Omental fat pad (tissue), 4 donors: Measurements from ENCODE around the gene LARGE1. TPM values are rescaled to one million over a fixed set of nuclear protein-coding genes. Genes with fewer than 3 reads are reported as not detected.

Experiments used
- ATAC-seq: fragments of 150-250 bp; one replicate; pipeline ENCODE4 v1.9.1; 2016; ENCODE audit warnings: mild to moderate bottlenecking, moderate library complexity; ENCODE audit not compliant: low FRiP score
- DNase-seq: peaks from one replicate; pipeline ENCODE4 v3.0.0-alpha.2; 2019; ENCODE audit warnings: low spot score
- total RNA-seq, 4 donors: library from RNA; depleted of rRNA; stranded (reverse); fragments of >200 nt; gene quantifications; one replicate each; pipeline ENCODE4 v1.1.0, GENCODE V29; 2016
- TF ChIP-seq, protein P1 (sequence below), 3 donors: fragments of 450-650 bp; IDR thresholded peaks; one replicate each; pipeline ENCODE4 v1.5.1; 2016 to 2017; ENCODE audit warnings: antibody characterized with exemption in 3 of 3, mild to moderate bottlenecking in 3 of 3, moderate library complexity in 2 of 3

The LARGE1 gene
- total RNA-seq, 4 donors from 2014 or later, result 16.5 to 31.2 (median 22.3) TPM

- TF ChIP-seq, protein P1, sequence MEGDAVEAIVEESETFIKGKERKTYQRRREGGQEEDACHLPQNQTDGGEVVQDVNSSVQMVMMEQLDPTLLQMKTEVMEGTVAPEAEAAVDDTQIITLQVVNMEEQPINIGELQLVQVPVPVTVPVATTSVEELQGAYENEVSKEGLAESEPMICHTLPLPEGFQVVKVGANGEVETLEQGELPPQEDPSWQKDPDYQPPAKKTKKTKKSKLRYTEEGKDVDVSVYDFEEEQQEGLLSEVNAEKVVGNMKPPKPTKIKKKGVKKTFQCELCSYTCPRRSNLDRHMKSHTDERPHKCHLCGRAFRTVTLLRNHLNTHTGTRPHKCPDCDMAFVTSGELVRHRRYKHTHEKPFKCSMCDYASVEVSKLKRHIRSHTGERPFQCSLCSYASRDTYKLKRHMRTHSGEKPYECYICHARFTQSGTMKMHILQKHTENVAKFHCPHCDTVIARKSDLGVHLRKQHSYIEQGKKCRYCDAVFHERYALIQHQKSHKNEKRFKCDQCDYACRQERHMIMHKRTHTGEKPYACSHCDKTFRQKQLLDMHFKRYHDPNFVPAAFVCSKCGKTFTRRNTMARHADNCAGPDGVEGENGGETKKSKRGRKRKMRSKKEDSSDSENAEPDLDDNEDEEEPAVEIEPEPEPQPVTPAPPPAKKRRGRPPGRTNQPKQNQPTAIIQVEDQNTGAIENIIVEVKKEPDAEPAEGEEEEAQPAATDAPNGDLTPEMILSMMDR (IDR thresholded peaks at IDR 0.05), result no peak
- peak; percentile 52 for ATAC-seq
- no peak for DNase-seq
Observed at GRCh38 chr22:33853200-33854097, 66.8 kb downstream of the LARGE1 start.

DNA sequence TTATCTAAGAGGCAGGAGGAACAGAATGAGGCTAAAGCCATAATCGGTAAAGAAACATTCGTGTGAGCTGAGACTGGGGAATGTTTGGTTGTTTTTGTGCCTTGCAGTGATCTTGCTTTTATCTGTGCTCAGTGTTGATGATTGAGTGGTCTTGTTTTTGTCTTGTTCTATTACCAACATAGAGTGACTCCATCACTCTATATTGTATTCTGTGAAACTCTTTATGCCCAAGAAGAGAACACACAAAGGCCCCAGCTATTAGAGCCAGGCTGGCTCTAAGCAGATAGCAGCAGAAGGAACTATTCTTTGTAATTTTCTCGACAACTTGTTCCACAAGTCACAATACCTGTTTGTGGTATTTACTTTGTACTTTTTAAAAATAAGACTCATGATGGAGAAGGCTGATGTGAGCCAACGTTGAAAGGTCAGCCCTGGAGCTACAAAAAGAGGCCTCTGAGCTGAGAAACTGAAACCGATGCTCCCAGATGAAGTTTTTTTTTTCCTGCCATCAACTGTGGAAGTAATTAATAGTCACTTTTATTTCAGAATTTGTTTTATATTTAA is 68.4 kb downstream of the LARGE1 start:
- TF ChIP-seq, protein P1 (IDR thresholded peaks at IDR 0.05), result no peak
- DNase-seq (no peak), ATAC-seq (no peak)

- no peak for ATAC-seq
- TF ChIP-seq, protein P1 (IDR thresholded peaks at IDR 0.05), result no peak
- DNase-seq, result no peak
Observed at GRCh38 chr22:33851240-33851639, 69.0 kb downstream of the LARGE1 start.

- DNase-seq (no peak), ATAC-seq (no peak)
- TF ChIP-seq, protein P1 (IDR thresholded peaks at IDR 0.05), result no peak
Observed at GRCh38 chr22:33850724-33851123, 69.6 kb downstream of the LARGE1 start.

- TF ChIP-seq, protein P1 (IDR thresholded peaks at IDR 0.05), result no peak
- ATAC-seq (no peak), DNase-seq (no peak)
Observed at GRCh38 chr22:33850193-33850592, 70.1 kb downstream of the LARGE1 start.

DNA sequence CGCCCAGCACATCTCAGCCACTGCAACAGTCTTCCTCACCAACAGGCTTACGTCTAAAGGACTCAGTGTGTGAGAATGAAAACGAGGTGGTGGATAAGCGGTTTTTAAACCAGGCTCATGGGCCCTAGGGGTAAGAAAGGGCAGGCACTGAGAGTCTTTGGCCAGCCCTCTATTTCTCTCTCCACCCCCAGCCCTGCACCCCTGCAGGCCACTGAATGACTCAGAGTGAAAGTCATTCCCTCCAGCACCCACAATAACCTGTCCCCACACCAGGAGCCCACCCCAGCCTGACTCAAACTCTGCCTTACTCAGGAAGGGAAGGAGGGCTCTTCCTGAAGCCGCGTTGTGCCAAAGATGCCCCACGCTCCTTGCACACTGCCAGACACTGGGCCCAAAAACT is 72.0 kb downstream of the LARGE1 start:
- DNase-seq, result no peak
- no peak for ATAC-seq
- TF ChIP-seq, protein P1 (IDR thresholded peaks at IDR 0.05), result no peak
